ENCODE measurements around the gene OCA2.

Gene OCA2

DNA sequence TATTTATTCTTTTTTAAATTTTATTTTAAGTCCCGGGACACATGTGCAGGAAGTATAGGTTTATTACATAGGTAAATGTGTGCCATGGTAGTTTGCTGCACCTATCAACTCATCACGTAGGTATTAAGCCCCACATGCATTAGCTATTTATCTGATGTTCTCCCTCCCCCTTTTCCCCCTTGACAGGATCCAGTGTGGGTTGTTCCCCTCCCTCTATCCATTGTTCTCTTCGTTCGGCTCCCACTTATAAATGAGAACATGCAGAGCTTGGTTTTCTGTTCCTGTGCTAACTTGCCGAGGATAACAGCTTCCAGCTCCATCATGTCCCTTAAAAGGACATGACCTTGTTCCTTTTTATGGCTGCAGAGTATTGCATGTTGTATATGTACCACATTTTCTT, 220.3 kb downstream of the OCA2 start:
- Histone ChIP-seq H2AFZ (ENCODE audit: low read depth, low read length, severe bottlenecking) (no peak overlapping the region), H3K27ac (ENCODE audit: low read depth, low read length) (no peak overlapping the region), H3F3A (ENCODE audit: insufficient read depth) (no peaks in the 10 kb centered on the region), H3K36me3 (ENCODE audit: low read length) (no peaks in the 10 kb centered on the region), H3K9ac (ENCODE audit: low read length) (no peak overlapping the region), H3K27me3 (ENCODE audit: low read length) (no peaks in the 10 kb centered on the region), H3K4me3 (ENCODE audit: insufficient read depth, low read length, poor library complexity, severe bottlenecking) (no peak overlapping the region), H3K9me2 (replicated peaks; ENCODE audit: insufficient read depth, low read length) (no peaks in the 10 kb centered on the region), H3K9me3 (ENCODE audit: insufficient read depth, low read length) (no peaks in the 10 kb centered on the region), H3K4me2 (ENCODE audit: low read depth, low read length, poor library complexity, severe bottlenecking) (no peak overlapping the region), H3K79me2 (ENCODE audit: insufficient read depth, low read length) (no peaks in the 10 kb centered on the region), H4K20me1 (ENCODE audit: low read depth, low read length) (no peaks in the 10 kb centered on the region; the same call in 1 of the 2 replicates)
- TF ChIP-seq EZH2phosphoT487 (conservative IDR thresholded peaks at IDR 0.05; ENCODE audit: low read length) = no peak
- TF ChIP-seq, protein P1, sequence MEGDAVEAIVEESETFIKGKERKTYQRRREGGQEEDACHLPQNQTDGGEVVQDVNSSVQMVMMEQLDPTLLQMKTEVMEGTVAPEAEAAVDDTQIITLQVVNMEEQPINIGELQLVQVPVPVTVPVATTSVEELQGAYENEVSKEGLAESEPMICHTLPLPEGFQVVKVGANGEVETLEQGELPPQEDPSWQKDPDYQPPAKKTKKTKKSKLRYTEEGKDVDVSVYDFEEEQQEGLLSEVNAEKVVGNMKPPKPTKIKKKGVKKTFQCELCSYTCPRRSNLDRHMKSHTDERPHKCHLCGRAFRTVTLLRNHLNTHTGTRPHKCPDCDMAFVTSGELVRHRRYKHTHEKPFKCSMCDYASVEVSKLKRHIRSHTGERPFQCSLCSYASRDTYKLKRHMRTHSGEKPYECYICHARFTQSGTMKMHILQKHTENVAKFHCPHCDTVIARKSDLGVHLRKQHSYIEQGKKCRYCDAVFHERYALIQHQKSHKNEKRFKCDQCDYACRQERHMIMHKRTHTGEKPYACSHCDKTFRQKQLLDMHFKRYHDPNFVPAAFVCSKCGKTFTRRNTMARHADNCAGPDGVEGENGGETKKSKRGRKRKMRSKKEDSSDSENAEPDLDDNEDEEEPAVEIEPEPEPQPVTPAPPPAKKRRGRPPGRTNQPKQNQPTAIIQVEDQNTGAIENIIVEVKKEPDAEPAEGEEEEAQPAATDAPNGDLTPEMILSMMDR (IDR thresholded peaks at IDR 0.05; ENCODE audit: insufficient read depth, low read length, poor library complexity, severe bottlenecking) = no peak

DNA sequence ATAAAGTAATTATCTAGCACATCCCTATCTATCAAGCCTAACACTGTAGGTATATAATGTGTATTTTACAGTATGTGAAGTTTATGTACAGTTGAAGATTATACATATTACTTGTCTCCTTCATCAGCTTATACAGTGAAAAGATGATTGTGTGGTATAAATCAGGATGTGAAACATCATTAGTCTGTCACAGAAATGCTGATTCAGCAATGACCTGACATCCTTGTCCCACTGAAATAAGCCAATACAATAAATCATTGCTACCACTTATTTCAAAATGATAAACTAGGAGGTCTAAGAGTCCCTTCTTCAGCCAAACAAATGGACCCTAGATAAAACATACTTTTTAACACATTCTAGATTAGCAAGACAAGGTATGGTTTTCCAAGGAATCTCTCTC, 225.3 kb downstream of the OCA2 start:
- H4K20me1 ChIP-seq (ENCODE audit: low read depth, low read length) = no peaks in the 10 kb centered on the region; the same call in 1 of the 2 replicates
- H3K4me3 ChIP-seq (ENCODE audit: insufficient read depth, low read length, poor library complexity, severe bottlenecking) = no peak overlapping the region
- no peaks in the 10 kb centered on the region for H3K27me3 ChIP-seq (ENCODE audit: low read length)
- no peak overlapping the region for H2AFZ ChIP-seq (ENCODE audit: low read depth, low read length, severe bottlenecking)
- no peaks in the 10 kb centered on the region for H3K36me3 ChIP-seq (ENCODE audit: low read length)
- no peaks in the 10 kb centered on the region for H3K9me3 ChIP-seq (ENCODE audit: insufficient read depth, low read length)
- no peaks in the 10 kb centered on the region for H3K9me2 ChIP-seq (replicated peaks; ENCODE audit: insufficient read depth, low read length)
- no peaks in the 10 kb centered on the region for H3F3A ChIP-seq (ENCODE audit: insufficient read depth)
- H3K79me2 ChIP-seq (ENCODE audit: insufficient read depth, low read length) = no peaks in the 10 kb centered on the region
- no peak overlapping the region for H3K4me2 ChIP-seq (ENCODE audit: low read depth, low read length, poor library complexity, severe bottlenecking)
- H3K9ac ChIP-seq (ENCODE audit: low read length) = no peak overlapping the region
- TF ChIP-seq, protein P1 (IDR thresholded peaks at IDR 0.05; ENCODE audit: insufficient read depth, low read length, poor library complexity, severe bottlenecking) = no peak
- no peak for TF ChIP-seq EZH2phosphoT487 (conservative IDR thresholded peaks at IDR 0.05; ENCODE audit: low read length)
- no peak overlapping the region for H3K27ac ChIP-seq (ENCODE audit: low read depth, low read length)

DNA sequence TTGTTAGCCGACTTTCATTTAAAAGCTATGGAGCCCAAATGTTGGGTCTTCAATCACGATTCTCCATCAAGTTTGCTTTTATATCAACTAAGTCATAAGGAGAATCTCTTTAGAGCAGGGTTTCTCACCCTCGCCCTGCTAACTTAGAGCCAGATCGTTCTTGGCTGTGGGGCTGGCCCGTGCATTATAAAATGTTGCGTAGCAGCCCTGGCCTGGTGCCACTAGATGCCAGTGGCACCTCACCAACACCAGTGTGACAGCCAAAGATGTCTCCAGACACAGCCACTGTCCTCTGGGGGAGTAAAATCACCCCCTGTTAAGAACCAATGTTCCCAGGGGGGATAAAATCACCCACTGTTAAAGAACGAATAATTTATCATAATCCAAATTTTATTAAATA, 226.1 kb downstream of the OCA2 start:
- no peaks in the 10 kb centered on the region for H3F3A ChIP-seq (ENCODE audit: insufficient read depth)
- H3K27ac ChIP-seq (ENCODE audit: low read depth, low read length) = no peak overlapping the region
- H3K9ac ChIP-seq (ENCODE audit: low read length) = no peak overlapping the region
- TF ChIP-seq, protein P1 (IDR thresholded peaks at IDR 0.05; ENCODE audit: insufficient read depth, low read length, poor library complexity, severe bottlenecking) = no peak
- TF ChIP-seq EZH2phosphoT487 (conservative IDR thresholded peaks at IDR 0.05; ENCODE audit: low read length) = no peak
- no peak overlapping the region for H3K4me2 ChIP-seq (ENCODE audit: low read depth, low read length, poor library complexity, severe bottlenecking)
- H4K20me1 ChIP-seq (ENCODE audit: low read depth, low read length) = no peaks in the 10 kb centered on the region; the same call in 1 of the 2 replicates
- no peaks in the 10 kb centered on the region for H3K27me3 ChIP-seq (ENCODE audit: low read length)
- H3K79me2 ChIP-seq (ENCODE audit: insufficient read depth, low read length) = no peaks in the 10 kb centered on the region
- no peaks in the 10 kb centered on the region for H3K9me3 ChIP-seq (ENCODE audit: insufficient read depth, low read length)
- no peaks in the 10 kb centered on the region for H3K36me3 ChIP-seq (ENCODE audit: low read length)
- H3K4me3 ChIP-seq (ENCODE audit: insufficient read depth, low read length, poor library complexity, severe bottlenecking) = no peak overlapping the region
- no peaks in the 10 kb centered on the region for H3K9me2 ChIP-seq (replicated peaks; ENCODE audit: insufficient read depth, low read length)
- H2AFZ ChIP-seq (ENCODE audit: low read depth, low read length, severe bottlenecking) = no peak overlapping the region
